Activated effector memory CD4-positive, alpha-beta T cell treated with Interleukin-2 at 50 U/mL for 16 hours (primary cell): Measurements from ENCODE around the gene NPAS3.

Source experiments
- DNase-seq: peaks from one replicate; pipeline ENCODE4 v3.0.0-alpha.2; 2020

NPAS3 gene

DNA sequence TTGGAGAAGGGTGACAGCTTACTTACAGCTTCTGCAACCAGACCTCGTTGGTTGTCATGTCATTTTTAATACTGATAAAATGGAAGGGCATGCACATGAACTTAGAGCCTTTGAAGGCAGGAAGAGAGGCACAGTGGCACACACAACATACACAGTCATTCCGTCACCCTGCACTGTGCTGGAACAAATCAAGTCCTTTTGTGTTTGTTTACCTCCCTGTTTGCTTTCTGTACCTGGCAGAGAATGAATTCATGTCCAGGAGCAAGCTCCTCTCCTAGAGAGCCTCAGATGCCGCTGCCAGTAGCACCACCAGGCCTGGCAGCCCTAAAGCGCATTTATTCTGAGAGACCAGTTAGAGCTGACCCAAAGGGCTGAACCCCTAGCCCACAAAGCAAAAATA lies 551.9 kb downstream of the NPAS3 start:
- no peak for DNase-seq

DNA sequence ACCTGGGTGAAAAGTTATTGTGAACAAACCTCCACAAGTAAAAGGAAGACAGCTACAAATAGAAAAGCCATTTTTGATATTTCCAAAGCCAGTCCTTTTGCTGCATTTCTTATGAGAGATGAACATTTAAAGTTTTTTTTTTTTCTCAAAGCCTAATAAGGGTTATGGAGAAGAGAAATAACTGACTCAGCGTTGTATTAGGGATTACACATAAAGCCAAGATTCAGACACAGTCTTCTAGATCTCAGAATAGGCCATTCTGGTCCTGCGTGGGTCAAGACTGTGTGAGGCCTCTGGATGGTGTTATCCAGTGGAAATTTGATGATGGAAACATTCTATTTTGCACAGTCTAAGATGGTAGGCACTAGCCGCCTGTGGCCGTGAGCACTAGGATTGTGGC lies 552.4 kb downstream of the NPAS3 start:
- DNase-seq, result no peak

DNA sequence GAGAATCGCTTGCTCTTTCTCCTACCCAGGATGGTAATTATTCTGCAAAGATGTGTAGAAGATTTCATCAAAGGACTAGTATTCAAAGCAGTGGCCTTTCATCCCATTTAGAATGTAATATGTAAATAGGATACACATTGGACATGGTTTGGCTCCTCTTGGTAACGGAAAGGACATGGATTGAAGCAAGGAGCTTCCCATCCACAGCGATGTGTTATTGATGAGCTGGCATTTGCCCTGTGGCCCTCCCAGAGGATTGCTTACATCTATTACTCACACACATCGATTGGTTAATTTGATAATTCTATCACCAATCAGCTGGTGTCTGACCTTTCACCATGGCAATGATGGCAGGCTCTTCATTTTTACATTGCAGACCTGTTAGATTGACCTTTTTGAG lies 553.8 kb downstream of the NPAS3 start:
- no peak for DNase-seq

DNA sequence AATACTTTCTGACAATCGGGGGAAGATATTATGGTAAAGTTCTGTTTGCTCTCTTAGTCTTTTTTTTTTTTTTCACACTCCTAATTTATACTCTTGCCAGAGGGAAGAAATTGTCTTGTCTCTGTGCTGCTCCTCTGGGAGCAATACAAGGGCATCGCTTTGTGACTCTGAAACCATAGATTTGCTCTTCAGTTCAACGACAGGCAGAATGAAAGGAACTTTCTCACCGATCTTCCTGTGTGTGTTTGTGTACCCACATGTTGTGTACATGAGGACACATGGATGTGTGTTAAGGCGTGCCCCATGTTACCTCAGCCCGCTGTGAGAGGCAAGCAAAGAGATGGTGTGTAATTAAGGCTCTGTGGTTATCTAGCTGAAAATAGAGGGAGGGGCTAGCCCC lies 554.6 kb downstream of the NPAS3 start:
- DNase-seq, result no peak

DNA sequence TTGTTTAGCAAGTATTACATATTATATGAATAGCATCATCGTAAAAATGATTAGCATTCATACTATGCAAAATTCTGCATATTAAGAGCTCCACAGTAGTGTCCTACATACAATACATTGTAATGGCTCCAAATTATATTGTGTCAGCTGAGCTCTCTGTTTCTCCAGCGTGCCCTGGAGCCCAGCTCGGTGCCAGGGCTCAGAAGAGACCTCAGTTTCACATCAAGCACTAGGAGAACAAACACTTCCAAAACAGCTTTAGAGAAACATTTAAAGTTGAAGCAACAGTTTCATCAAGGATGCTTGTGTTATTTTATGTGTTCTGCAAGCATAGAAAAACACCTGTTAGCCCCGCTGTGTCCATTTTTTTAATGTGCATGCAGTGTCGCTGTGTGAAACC lies 555.3 kb downstream of the NPAS3 start:
- no peak for DNase-seq

DNA sequence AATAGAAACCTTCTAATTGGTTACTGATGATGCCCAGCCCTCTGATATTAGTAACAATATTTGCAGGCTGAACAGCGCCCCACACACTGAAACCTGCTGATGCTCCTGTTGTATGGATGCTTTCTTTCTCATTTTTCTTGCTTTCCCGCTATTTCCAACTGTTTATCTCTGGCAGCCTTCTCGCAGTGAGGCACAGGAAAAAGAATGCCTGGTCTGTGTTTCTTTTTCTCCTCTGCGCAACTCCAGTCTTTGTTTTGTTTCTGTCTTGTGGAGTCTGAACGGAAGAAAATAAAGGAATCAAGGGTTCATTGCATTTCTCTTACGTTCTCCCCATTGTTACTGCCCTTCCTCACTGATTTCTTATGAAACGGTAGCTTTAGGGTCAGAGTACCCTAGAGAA lies 561.0 kb downstream of the NPAS3 start:
- no peak for DNase-seq

DNA sequence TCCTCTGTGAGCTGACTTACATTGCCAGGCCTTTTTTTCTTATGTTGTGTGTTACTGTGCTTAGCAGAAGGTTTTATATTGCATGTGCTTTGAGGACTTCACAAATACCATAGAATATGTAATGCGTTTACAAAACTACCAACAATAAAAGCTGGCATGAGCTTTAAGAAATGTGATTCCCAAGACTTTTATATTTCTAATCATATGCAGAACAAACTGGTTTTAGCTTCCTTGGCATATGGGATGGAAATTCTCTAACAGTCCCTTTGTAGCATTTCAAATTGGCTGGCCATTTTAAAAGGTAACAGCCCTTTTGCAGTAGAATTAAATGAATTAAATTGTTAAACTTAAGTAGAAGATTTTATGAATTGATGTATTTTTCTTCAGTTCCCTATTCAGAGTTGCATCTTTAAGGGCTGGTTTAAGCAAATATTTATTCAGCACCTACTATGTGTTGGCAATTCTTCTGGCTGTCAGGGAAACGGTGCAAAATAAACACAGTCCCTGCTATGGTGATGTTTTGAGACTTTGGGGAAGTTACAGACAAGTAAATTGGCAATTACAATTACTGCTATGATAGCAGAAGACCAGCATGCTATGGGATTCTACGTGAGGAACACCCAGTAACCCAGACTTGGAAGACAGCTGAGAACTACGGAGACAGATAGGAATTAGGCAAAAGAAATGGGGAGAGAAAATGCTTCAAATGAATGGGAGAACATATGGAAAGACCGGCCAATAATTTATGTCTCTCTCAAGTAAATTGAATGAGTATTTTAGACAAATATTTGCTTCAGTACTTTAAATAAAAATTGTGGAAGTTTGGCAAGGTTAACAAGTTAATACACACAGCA lies 565.8 kb downstream of the NPAS3 start:
- DNase-seq, result no peak

DNA sequence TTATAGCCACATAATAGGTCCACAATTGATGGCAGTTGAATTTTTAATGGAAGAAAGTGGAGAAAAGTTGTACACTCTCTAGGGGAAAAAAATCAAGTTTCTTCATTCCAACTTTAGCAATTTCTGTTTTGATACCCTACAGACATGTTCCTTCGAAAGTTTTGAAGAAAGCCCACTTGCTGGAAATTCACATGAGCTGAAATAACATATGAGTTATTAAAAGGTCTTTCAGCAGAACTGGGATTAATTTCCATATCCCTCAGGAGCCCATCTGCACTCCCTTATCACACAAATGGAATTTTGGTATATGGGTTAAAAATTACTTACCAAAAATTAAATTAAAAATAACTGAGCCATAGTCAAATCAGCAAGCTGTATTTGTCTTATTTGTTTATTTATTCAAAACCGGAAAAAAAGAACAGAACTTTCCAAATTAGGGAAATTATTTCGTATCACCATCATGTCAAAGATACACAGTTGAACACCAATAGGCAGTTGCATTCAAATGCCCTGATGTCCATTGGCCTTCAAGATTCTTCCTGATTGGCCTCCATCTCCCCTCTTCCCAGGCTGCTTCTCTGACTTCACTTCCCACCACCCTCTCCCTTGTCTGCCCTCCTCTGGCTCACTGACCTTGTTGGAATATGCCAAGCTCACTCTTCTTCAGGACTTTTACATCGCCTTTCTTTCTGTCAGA lies 566.7 kb downstream of the NPAS3 start:
- DNase-seq, result no peak

DNA sequence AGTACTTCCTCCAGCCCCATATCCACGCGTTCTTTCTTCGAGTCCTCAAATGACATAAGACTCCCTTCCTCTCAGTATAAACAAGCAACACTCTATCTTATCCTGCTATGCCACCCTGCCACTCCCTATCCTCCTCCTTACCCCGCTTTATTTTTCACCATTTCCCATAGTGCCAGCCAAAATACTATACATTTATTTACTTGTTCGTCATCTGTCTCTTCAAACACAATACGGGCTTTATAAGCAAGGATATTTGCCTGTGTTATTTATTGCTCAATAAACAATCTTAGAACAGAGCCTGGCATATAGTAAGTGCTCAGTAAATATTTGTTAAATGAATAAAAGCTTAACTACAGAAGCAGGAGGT lies 567.3 kb downstream of the NPAS3 start:
- DNase-seq, result no peak

DNA sequence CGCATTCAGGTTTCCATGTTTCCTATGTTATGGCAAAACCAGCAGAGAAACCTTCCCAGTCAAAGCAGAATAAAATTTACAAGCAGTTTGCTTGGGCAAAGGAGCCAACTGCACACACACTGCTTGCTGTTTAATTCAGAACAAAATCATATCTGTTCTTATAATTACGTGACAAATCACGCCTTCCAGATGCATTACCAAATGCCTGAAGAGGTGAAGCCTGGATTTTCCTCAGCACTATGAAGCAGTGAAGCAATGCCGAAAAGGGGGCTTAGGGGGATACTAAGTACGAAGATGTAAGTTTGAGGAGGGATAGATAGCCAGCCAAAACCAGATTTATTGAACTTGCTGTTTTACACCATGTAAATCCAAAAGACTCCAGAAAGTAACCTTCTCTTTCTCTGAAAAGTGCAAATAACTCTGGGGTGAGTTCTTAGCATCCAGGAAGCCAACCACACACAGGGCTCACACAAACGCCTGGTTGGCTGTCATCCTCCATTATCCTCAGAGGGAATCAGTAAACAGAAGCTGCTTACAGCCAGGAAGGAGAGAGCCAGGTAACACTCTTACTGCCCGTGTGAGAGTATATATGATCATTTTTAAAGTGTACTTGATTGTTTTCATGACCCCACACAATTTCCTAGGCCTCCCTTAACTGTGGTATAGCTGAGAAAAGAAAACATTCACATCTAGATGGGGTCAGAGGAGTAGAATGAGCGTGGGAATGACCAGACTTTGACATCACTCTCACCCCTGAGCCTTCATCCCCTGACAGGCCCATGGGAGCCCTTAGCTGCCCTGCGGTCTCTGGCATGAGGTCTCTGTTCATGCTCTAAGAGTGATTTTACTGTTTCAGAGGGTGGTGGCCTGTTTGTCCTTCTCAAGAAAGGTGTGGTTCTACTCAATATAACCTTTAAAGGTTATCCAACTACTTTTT lies 569.7 kb downstream of the NPAS3 start:
- no peak for DNase-seq

DNA sequence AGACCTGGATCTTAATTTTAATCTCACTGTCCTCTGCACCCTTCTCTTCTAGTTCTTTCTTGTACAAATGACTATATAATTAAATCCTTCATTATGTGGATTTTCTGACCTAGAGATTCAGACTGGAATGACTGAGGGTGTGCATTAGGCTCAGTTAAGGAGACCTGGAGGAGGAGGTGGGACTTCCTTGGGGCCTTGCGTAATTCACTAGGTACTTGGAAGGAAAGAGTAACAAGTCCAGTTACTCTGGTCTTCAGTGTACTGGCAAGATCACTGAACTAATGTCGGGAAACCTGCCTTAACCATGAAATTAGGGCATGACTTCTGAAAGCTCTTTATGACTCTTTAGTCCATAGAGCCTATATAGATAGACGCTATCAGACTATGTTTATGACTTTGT lies 570.8 kb downstream of the NPAS3 start:
- no peak for DNase-seq

DNA sequence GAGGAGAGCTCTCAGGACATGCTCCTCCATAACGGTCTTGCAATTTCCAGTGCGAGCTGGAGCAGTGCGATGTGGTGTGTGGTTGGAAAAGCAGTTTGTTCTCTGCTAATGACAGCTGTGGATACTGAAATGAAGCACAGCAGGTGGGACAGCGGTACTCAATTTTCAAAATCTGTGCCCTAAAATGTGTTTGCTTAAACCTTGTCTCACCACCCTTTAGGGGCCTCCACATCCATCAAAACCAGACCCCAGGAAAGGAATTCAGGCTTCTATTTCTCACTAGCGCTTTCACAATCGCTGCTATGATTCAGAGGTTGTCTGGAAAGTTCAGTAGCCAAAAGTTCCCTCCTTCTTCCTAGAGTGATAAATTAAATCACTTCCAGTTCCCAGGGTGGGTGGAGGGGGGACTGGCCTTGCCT lies 571.4 kb downstream of the NPAS3 start:
- DNase-seq, result no peak

DNA sequence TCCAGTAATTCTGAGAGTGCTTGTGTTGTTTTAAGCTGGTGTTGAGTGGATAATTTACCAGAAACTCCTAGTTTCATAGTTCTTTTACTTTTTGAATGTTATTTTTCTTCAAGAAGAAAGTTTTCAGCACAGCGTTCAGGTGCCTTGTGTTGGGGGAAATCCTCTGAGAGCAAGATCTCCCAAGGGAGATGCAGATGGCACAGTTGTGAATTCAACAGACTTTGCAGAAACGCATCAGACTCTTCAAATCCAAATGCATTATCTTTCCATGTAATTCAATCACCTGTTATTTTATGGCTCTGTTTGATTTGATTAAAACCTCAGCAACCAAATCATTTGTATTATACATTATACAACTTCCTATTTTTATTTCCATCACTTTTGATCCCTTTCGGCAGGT lies 572.3 kb downstream of the NPAS3 start:
- no peak for DNase-seq

DNA sequence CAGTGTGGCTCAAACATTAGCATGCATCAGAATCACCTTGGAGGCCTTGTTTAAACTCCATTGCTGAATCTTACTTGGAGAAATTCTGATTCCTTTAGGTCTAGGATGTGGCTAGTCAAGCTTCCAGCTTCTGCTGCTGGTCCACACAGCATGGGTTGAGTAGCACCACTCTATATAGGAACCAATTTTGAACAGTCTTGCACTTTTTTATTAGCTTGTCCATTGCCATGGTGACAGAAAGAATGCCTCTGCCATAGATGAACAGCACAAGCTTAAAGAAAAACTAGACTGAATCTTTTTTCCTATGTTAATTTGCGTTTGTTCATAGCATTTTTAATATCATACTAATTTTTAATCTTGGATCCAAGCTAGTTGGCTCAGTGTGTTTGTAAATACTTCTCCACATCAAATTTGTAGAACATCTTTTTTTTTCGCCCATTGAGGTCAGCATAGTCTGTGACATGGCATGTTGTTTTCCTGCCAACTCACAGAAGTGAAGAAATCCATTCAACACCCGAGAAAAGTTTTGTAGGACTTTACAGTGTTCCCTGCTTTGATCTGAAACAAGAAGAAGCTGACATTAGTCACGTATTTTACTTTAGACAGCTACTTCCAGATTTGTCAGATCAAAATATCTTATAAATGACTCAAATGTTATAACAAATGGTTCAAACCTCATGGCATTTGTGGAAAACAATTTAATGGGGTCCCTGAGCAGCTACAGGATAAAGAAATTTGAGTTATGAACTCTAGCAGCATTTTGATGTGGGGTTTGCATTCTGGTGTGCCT lies 573.4 kb downstream of the NPAS3 start:
- DNase-seq, result no peak

DNA sequence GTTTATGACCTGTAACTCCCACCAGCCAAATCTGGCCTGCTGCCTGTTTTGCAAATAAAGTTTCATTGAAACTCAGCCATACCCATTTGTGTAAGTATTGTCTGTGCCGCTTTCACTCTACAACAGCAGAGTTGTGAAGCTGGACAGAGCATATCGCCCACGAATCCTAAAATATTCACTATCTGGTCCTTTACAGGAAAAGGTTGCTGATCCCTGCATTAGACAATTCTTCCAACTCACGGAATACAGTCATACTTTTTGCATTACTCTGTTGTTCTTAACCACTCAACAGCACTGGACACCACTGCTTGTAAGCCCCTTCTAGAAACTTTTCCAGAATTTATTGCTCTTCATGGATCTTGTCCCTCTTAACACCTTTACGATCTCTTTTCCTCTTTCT lies 576.8 kb downstream of the NPAS3 start:
- no peak for DNase-seq

DNA sequence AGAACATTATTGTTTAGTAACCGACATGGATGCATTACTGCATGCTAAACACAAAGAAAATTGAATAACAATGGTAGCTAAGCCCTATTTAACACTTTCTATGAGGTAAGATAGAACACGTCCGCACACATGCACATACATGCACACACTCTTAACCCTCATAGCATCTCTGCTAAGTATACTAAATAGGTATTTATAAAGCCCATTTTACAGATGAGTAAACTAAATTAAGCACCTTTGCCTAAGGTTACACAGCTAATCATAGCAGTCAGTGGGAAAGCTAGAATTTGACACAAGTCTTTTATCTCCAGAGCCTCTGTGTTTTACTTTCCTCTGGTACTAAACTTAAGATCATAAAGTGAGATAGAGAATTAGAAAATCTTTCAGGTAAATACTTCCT lies 577.2 kb downstream of the NPAS3 start:
- DNase-seq, result no peak

DNA sequence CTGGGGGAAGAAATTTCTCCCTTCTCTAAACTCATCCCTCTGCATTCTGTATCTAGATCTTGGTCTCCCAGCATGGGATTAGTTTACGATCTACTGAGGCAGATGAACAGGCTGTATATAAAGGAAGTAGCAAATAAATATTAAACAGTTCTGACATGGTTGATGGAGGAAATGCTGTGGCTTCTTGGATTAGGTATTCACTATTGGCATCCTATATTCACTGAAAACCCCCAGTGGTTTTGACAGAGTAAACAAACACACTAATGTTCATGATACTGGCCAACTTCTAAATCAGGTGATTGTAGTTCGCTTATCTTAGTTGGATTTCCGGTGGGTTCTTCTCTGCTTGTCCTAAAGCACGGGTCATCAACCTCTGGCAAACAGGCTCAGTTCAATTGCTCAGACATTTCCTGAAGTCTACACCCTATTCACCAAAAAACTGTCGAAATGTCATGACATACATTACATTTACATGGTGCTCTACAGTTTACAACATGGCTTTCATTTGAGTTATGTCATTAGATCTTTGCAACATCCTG lies 578.3 kb downstream of the NPAS3 start:
- no peak for DNase-seq

DNA sequence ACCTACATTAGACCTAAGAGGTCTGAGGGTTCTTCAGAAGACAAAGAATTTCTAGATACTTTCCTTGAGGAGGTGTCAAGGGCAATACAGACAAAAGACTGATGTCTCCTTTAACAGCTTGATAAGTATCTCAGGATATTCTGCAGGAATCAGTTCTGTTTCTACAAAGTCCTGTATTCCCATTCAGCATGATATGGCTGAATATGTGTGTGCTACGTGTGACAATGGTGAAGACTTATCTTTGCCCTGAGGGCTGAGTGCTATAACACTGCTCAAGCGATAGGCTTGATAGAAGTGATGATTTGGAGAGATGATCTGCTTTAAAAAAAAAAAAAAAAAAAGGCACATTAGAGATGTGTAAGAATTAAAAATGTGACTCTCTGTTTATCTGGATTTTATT lies 582.5 kb downstream of the NPAS3 start:
- no peak for DNase-seq

DNA sequence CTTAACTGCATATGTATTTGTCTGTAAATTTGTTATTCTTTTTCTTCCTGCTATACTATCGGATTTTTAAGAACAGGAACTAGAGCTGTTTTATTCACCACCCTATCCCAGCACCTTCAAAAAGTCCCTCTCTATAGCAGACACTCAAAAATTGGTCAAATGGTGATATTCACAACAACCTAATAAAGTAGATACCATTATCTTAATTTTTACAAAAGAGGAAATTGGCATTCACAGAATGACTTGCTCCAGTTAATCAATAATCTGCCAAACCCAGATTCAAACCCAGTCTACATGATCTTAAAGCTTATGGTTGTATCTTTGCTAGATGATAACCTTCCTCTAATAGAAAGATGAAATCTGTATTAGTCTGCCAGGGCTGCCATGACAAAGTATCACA lies 585.6 kb downstream of the NPAS3 start:
- no peak for DNase-seq

DNA sequence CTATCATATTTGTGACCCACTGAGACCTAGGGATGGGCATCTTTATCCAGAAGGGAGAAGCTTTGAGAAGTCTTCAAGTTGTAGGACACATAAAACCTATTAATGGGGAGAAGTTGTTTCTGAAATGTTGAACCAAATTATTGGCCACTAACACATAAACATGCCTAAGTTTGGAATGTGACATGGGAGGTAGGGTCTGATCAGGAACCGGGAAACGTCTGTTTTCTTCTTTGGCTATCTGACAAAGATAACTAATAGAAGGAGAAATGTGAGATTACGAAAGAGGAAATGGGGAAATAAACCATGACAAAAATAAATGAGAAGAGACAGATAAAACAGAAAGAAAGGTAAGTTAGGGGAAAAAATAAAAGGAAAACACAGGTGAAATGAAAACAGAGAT lies 586.9 kb downstream of the NPAS3 start:
- no peak for DNase-seq

DNA sequence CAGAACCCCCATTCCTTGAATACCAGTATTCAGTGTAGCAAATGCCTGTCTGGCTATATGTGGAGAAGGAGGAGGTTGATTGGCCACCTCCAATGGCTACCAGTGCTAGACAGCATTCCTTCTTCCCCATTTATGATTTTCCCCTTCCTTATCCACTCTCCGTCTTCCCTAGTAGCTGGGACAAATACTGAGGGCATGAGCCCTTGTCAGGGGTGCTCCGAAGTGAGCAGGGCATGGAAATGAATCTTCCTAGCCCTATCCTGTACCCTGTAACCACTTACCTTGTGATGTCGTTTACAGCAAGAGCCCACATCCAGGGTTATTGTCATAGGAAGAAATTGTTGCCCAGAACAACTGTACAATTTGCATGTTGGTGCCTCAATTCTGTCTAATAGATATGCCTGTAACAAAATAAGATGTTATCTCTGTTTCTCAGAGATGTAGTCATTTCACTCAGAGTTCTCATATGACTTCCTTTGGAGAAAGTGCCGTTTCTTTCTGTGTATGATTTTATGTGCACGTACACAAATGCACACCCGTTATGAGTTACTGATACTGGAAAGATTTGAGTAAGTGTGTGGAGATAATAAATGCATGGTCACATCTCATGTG lies 588.5 kb downstream of the NPAS3 start:
- no peak for DNase-seq

DNA sequence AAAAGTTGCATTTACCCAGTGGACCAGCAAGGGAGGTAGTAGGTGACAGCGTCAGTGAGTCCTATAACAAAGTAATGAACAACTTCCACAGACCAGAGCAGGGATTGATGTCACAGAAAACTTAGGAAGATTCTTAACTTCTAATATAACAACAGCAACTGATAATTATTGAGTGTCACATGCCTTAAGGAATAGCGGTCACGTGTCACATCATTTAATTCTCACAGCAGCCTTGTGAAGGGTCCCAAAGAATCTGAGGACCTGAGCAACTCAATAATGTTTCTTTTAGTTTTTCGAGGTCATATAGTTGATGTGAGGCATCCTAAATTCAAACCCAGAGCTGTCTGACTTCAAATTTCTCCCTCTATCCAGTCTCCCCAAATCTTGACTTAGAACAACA lies 590.0 kb downstream of the NPAS3 start:
- no peak for DNase-seq
